ENCODE results near the gene GLIS1. TPM values are rescaled to one million over a fixed set of nuclear protein-coding genes. Genes with fewer than 3 reads are reported as not detected.

The GLIS1 gene
- total and polyA plus RNA-seq, 2 donors (not counting 3 experiments of a cell fraction or from before 2014, with no cell fraction given): not detected

DNA sequence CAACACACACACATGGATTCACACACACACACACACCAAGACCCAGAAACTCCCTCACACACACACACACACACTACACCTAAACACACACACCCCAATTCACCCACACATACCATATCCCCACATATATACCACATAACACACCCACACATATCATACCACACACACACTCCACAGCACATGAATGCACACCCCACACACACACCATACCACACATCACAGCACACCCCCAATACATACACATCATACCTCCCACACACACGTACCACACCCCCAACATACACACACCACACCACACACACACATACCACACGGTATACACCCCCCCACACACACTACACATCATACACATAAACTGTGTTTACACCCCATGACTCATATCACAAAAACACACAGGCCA lies 199.7 kb downstream of the GLIS1 start:
- ChIA-PET CTCF (no interaction called here), POLR2A (no interaction called here)
- Histone ChIP-seq H3K36me3 (ENCODE audit: control insufficient read depth in 2 of 2, extremely low read depth in 1 of 2, insufficient read depth in 2 of 2, low read length in 2 of 2) (no peaks in the 10 kb centered on the region), H3K4me3 (replicated peaks in 1 of 3; ENCODE audit: insufficient read depth in 1 of 3, low read depth in 1 of 3, low read length in 3 of 3) (no peak overlapping the region), H3K9ac (replicated peaks; ENCODE audit: extremely low read depth, insufficient read depth, low read length) (no peak overlapping the region), H4K20me1 (replicated peaks; ENCODE audit: control insufficient read depth, extremely low read depth, insufficient read depth, low read length) (no peaks in the 10 kb centered on the region), H3K79me2 (ENCODE audit: control insufficient read depth, insufficient read depth, low read length) (no peaks in the 10 kb centered on the region), H3K9me3 (replicated peaks; ENCODE audit: control insufficient read depth, insufficient read depth, low read length) (no peaks in the 10 kb centered on the region), H3K9me1 (replicated peaks; ENCODE audit: control insufficient read depth, extremely low read depth, insufficient read depth, low read length) (no peaks in the 10 kb centered on the region), H3K4me1 (ENCODE audit: control insufficient read depth, extremely low read depth, insufficient read depth, low read length) (no peaks in the 10 kb centered on the region), H3K4me2 (ENCODE audit: insufficient read depth, low read length) (no peak overlapping the region), H2AFZ (ENCODE audit: low read depth, low read length) (no peak overlapping the region), H3K27ac (ENCODE audit: insufficient read depth, low read depth, low read length) (no peak overlapping the region), H3K27me3 (ENCODE audit: control insufficient read depth in 2 of 2, insufficient read depth in 2 of 2, low read length in 2 of 2) (no peaks in the 10 kb centered on the region)
- intact Hi-C loops (cut with micrococcal nuclease): no loop called here
- no TSS peak for BruUV-seq (replicated peaks)
- TF ChIP-seq GATA2 (IDR thresholded peaks at IDR 0.05; ENCODE audit: insufficient read depth, insufficient read length, low read depth, low read length) (no peak), POLR2A (IDR thresholded peaks at IDR 0.05; ENCODE audit: low read depth, low read length) (no peak), POLR2AphosphoS5 (IDR thresholded peaks at IDR 0.05; ENCODE audit: insufficient read depth, low read depth, low read length) (no peak), JUN (IDR thresholded peaks at IDR 0.05; ENCODE audit: borderline replicate concordance, insufficient read depth, insufficient read length, low read depth) (no peak), EZH2 (IDR thresholded peaks at IDR 0.05; ENCODE audit: borderline replicate concordance, low read depth, low read length, severe bottlenecking) (no peak), MYC (IDR thresholded peaks at IDR 0.05; ENCODE audit: low read depth, low read length) (no peak)
- FAIRE-seq (no peak), DNase-seq (ENCODE audit: low read depth, low spot score) (no peak)
- dilution Hi-C loops (cut with MboI; ENCODE audit: extremely low pct_ligation_motif_present, low sequenced_read_pairs): no loop called here

DNA sequence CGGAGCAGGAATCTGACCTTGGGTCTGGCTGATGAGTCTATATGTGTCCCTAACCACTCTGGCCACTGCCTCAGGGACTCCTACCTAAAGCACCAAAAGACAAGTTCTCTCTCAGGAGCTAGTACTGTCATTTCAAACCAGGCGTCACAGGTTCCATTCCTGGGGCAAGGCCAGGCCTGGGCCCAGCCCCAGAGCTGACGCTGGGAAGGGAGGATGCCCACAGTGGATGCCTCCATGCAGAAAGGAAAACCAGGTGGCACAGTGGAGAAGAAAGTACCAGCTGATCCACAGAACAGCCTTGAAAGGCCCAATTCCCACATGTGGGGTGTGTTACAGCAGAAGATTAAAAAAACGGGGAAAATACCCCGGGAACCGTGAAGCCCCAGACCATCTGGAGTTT lies 202.4 kb downstream of the GLIS1 start:
- intact Hi-C loops (cut with micrococcal nuclease): no loop called here
- ChIA-PET POLR2A (no interaction called here), CTCF (no interaction called here)
- H4K20me1 ChIP-seq (replicated peaks; ENCODE audit: control insufficient read depth, extremely low read depth, insufficient read depth, low read length): no peaks in the 10 kb centered on the region
- H3K4me2 ChIP-seq (ENCODE audit: insufficient read depth, low read length): no peak overlapping the region
- BruUV-seq (replicated peaks): no TSS peak
- no peaks in the 10 kb centered on the region for H3K27me3 ChIP-seq (ENCODE audit: control insufficient read depth in 2 of 2, insufficient read depth in 2 of 2, low read length in 2 of 2)
- H3K4me3 ChIP-seq (replicated peaks in 1 of 3; ENCODE audit: insufficient read depth in 1 of 3, low read depth in 1 of 3, low read length in 3 of 3): no peak overlapping the region
- no peaks in the 10 kb centered on the region for H3K79me2 ChIP-seq (ENCODE audit: control insufficient read depth, insufficient read depth, low read length)
- no peak overlapping the region for H2AFZ ChIP-seq (ENCODE audit: low read depth, low read length)
- H3K9me1 ChIP-seq (replicated peaks; ENCODE audit: control insufficient read depth, extremely low read depth, insufficient read depth, low read length): no peaks in the 10 kb centered on the region
- H3K4me1 ChIP-seq (ENCODE audit: control insufficient read depth, extremely low read depth, insufficient read depth, low read length): no peaks in the 10 kb centered on the region
- no peak for FAIRE-seq
- TF ChIP-seq, protein P1, sequence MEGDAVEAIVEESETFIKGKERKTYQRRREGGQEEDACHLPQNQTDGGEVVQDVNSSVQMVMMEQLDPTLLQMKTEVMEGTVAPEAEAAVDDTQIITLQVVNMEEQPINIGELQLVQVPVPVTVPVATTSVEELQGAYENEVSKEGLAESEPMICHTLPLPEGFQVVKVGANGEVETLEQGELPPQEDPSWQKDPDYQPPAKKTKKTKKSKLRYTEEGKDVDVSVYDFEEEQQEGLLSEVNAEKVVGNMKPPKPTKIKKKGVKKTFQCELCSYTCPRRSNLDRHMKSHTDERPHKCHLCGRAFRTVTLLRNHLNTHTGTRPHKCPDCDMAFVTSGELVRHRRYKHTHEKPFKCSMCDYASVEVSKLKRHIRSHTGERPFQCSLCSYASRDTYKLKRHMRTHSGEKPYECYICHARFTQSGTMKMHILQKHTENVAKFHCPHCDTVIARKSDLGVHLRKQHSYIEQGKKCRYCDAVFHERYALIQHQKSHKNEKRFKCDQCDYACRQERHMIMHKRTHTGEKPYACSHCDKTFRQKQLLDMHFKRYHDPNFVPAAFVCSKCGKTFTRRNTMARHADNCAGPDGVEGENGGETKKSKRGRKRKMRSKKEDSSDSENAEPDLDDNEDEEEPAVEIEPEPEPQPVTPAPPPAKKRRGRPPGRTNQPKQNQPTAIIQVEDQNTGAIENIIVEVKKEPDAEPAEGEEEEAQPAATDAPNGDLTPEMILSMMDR (IDR thresholded peaks at IDR 0.05; ENCODE audit: extremely low read depth in 1 of 2, insufficient read depth in 1 of 2, low read depth in 1 of 2, low read length in 2 of 2): no peak
- TF ChIP-seq FOS (IDR thresholded peaks at IDR 0.05; ENCODE audit: borderline replicate concordance, insufficient read depth, low read length): no peak
- TF ChIP-seq, protein P2, sequence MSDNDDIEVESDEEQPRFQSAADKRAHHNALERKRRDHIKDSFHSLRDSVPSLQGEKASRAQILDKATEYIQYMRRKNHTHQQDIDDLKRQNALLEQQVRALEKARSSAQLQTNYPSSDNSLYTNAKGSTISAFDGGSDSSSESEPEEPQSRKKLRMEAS (IDR thresholded peaks at IDR 0.05; ENCODE audit: insufficient read depth, insufficient read length): no peak
- TF ChIP-seq POLR2AphosphoS5 (IDR thresholded peaks at IDR 0.05; ENCODE audit: insufficient read depth, low read depth, low read length): no peak
- no peak overlapping the region for H3K27ac ChIP-seq (ENCODE audit: insufficient read depth, low read depth, low read length)
- dilution Hi-C loops (cut with MboI; ENCODE audit: extremely low pct_ligation_motif_present, low sequenced_read_pairs): no loop called here
- no peak overlapping the region for H3K9ac ChIP-seq (replicated peaks; ENCODE audit: extremely low read depth, insufficient read depth, low read length)
- no peak for DNase-seq (ENCODE audit: low read depth, low spot score)
- H3K36me3 ChIP-seq (ENCODE audit: control insufficient read depth in 2 of 2, extremely low read depth in 1 of 2, insufficient read depth in 2 of 2, low read length in 2 of 2): no peaks in the 10 kb centered on the region
- no peaks in the 10 kb centered on the region for H3K9me3 ChIP-seq (replicated peaks; ENCODE audit: control insufficient read depth, insufficient read depth, low read length)
